CD4-positive, alpha-beta T cell treated with Interleukin-10 for 1 hour (primary cell): ENCODE results near the gene PDXDC1.
"Not testable (repeated sequence)": the region's sequence is repeated elsewhere in the genome, so short reads cannot be mapped to it uniquely, and the experiment has no call there.

Experiments used
- DNase-seq: peaks from one replicate; pipeline ENCODE4 v3.0.0-alpha.2; 2020

The PDXDC1 gene

GRCh38 chr16:15041271-15042004, 66.6 kb downstream of the PDXDC1 start:
- DNase-seq, result no peak

- DNase-seq, result no peak
These were observed 68.5 kb downstream of the PDXDC1 start for GRCh38 chr16:15043344-15043743.

- no peak for DNase-seq
These were observed 69.5 kb downstream of the PDXDC1 start for GRCh38 chr16:15044286-15044685.

- DNase-seq, result not testable (repeated sequence)
These were observed 70.4 kb downstream of the PDXDC1 start for GRCh38 chr16:15045270-15045669.

GRCh38 chr16:15046692-15047376, 72.0 kb downstream of the PDXDC1 start:
- no peak for DNase-seq

GRCh38 chr16:15049581-15050180, 74.9 kb downstream of the PDXDC1 start:
- no peak for DNase-seq

GRCh38 chr16:15050440-15050839, 75.6 kb downstream of the PDXDC1 start:
- DNase-seq, result not testable (repeated sequence)

- no peak for DNase-seq
These were observed 76.6 kb downstream of the PDXDC1 start for GRCh38 chr16:15051387-15051951.

- DNase-seq, result no peak
These were observed 78.1 kb downstream of the PDXDC1 start for GRCh38 chr16:15052747-15053476.

- DNase-seq, result no peak
These were observed 79.1 kb downstream of the PDXDC1 start for GRCh38 chr16:15053904-15054303.

GRCh38 chr16:15054357-15055140, 79.7 kb downstream of the PDXDC1 start:
- no peak for DNase-seq

GRCh38 chr16:15055141-15056053, 80.6 kb downstream of the PDXDC1 start:
- DNase-seq, result peak; percentile 6

- DNase-seq, result no peak
These were observed 83.0 kb downstream of the PDXDC1 start for GRCh38 chr16:15057681-15058417.

- DNase-seq, result no peak
These were observed 84.5 kb downstream of the PDXDC1 start for GRCh38 chr16:15059324-15059723.

- DNase-seq, result not testable (repeated sequence)
These were observed 87.4 kb downstream of the PDXDC1 start for GRCh38 chr16:15062085-15062810.

- DNase-seq, result not testable (repeated sequence)
These were observed 91.1 kb downstream of the PDXDC1 start for GRCh38 chr16:15065961-15066360.

GRCh38 chr16:15066690-15067089, 91.9 kb downstream of the PDXDC1 start:
- DNase-seq, result not testable (repeated sequence)

GRCh38 chr16:15071013-15071412, 96.2 kb downstream of the PDXDC1 start:
- DNase-seq, result not testable (repeated sequence)
